Measurements from ENCODE around the gene PLSCR1. TPM values are rescaled to one million over a fixed set of nuclear protein-coding genes. Genes with fewer than 3 reads are reported as not detected.

PLSCR1 gene
- total and polyA plus RNA-seq, 9 of the 15 experiments (the other 6 are each of a cell fraction or from before 2014, with no cell fraction given): 40.6 to 122 (median 69.1) TPM

DNA sequence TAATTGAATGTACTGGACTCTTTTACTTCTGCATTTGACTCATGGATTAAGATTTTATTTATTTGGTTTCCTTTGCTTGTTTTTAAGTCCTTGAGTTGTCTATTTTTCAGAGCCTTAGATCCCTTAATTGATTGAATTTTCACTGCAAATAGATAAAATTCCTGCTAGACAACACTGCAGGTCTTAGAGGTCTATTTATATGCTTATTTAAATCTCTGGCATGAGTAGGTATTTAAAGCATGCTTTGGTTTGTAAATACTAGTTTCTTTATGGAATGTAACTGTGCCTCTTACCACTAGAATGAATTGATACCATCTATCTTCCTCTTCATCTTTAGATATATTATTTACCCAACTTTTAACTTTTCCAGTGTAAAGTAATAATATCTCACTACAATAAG, 40.7 kb upstream of the PLSCR1 start:
- no peaks in the 10 kb centered on the region; the same call in 1 of the 2 replicates for H3K9me3 ChIP-seq (replicated peaks; ENCODE audit: control insufficient read depth, insufficient read depth, low read depth, low read length)
- no peak overlapping the region for H3K27ac ChIP-seq (ENCODE audit: extremely low read depth, low read depth, low read length)
- no peak for TF ChIP-seq ARHGAP35 (IDR thresholded peaks at IDR 0.05; ENCODE audit: partially characterized antibody)
- no peak for TF ChIP-seq BRCA1 (IDR thresholded peaks at IDR 0.05)
- no peak for TF ChIP-seq BRCA1 (CRISPR knock-in tag; IDR thresholded peaks at IDR 0.05)
- no peak for TF ChIP-seq KAT7 (CRISPR knock-in tag; IDR thresholded peaks at IDR 0.05; ENCODE audit: borderline replicate concordance)
- TF ChIP-seq TAL1 (IDR thresholded peaks at IDR 0.05): no peak
- TF ChIP-seq, protein P1, sequence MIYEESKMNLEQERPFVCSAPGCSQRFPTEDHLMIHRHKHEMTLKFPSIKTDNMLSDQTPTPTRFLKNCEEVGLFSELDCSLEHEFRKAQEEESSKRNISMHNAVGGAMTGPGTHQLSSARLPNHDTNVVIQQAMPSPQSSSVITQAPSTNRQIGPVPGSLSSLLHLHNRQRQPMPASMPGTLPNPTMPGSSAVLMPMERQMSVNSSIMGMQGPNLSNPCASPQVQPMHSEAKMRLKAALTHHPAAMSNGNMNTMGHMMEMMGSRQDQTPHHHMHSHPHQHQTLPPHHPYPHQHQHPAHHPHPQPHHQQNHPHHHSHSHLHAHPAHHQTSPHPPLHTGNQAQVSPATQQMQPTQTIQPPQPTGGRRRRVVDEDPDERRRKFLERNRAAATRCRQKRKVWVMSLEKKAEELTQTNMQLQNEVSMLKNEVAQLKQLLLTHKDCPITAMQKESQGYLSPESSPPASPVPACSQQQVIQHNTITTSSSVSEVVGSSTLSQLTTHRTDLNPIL (CRISPR knock-in tag; IDR thresholded peaks at IDR 0.05): no peak
- TF ChIP-seq, protein P2, sequence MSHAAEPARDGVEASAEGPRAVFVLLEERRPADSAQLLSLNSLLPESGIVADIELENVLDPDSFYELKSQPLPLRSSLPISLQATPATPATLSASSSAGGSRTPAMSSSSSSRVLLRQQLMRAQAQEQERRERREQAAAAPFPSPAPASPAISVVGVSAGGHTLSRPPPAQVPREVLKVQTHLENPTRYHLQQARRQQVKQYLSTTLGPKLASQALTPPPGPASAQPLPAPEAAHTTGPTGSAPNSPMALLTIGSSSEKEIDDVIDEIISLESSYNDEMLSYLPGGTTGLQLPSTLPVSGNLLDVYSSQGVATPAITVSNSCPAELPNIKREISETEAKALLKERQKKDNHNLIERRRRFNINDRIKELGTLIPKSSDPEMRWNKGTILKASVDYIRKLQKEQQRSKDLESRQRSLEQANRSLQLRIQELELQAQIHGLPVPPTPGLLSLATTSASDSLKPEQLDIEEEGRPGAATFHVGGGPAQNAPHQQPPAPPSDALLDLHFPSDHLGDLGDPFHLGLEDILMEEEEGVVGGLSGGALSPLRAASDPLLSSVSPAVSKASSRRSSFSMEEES (CRISPR knock-in tag; IDR thresholded peaks at IDR 0.05): no peak
- no peak for TF ChIP-seq OTX1 (CRISPR knock-in tag; IDR thresholded peaks at IDR 0.05)
- TF ChIP-seq FOXK2 (conservative IDR thresholded peaks at IDR 0.05 in 1 of 2, IDR thresholded peaks at IDR 0.05 in 1 of 2; ENCODE audit: low read depth in 2 of 2): no peak
- no peak for TF ChIP-seq EWSR1 (IDR thresholded peaks at IDR 0.05; ENCODE audit: borderline replicate concordance, low read depth, partially characterized antibody)
- TF ChIP-seq, protein P3, sequence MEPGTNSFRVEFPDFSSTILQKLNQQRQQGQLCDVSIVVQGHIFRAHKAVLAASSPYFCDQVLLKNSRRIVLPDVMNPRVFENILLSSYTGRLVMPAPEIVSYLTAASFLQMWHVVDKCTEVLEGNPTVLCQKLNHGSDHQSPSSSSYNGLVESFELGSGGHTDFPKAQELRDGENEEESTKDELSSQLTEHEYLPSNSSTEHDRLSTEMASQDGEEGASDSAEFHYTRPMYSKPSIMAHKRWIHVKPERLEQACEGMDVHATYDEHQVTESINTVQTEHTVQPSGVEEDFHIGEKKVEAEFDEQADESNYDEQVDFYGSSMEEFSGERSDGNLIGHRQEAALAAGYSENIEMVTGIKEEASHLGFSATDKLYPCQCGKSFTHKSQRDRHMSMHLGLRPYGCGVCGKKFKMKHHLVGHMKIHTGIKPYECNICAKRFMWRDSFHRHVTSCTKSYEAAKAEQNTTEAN (CRISPR knock-in tag; IDR thresholded peaks at IDR 0.05): no peak
- no peak for TF ChIP-seq NUFIP1 (IDR thresholded peaks at IDR 0.05; ENCODE audit: partially characterized antibody)
- TF ChIP-seq ZNF41 (CRISPR knock-in tag; conservative IDR thresholded peaks at IDR 0.05): no peak
- no peak for TF ChIP-seq E2F8 (IDR thresholded peaks at IDR 0.05; ENCODE audit: low read depth, partially characterized antibody)
- TF ChIP-seq NCOR1 (IDR thresholded peaks at IDR 0.05): no peak
- no peak for ATAC-seq
- no TSS peak for BruUV-seq (replicated peaks)
- intact Hi-C loops (cut with micrococcal nuclease): no loop called here
- no peak overlapping the region for H2AFZ ChIP-seq (ENCODE audit: low read depth, low read length)
- CTCF ChIA-PET (ENCODE audit: low intra/inter-chr PET ratio): no interaction called here
- no peak for FAIRE-seq
- no peak overlapping the region for H3K4me3 ChIP-seq
- no peaks in the 10 kb centered on the region for H3K79me2 ChIP-seq (ENCODE audit: control insufficient read depth, insufficient read depth, low read length)
- H3K36me3 ChIP-seq (ENCODE audit: control insufficient read depth, insufficient read depth, low read length): no peaks in the 10 kb centered on the region
- H3K4me2 ChIP-seq (ENCODE audit: insufficient read depth, low read length): no peak overlapping the region
- H3K9ac ChIP-seq (ENCODE audit: insufficient read depth in 1 of 2, low read depth in 2 of 2, low read length in 2 of 2): no peak overlapping the region
- in situ Hi-C loops (cut with MboI): loop anchor here (5.0 to 25.0 kb wide), 3 partner anchors 248 to 523 kb away; no protein-coding TSS in a partner anchor
- no peaks in the 10 kb centered on the region for H4K20me1 ChIP-seq (replicated peaks; ENCODE audit: control insufficient read depth, insufficient read depth, low read length)
- DNase-seq (ENCODE audit: extremely low read depth in 1 of 4, low spot score in 3 of 4): no peak
- no peaks in the 10 kb centered on the region for H3K4me1 ChIP-seq (replicated peaks in 1 of 2; ENCODE audit: control insufficient read depth in 2 of 2, insufficient read depth in 2 of 2, low read length in 2 of 2)
- POLR2A ChIA-PET: no interaction called here
- H3K9me1 ChIP-seq (ENCODE audit: control insufficient read depth, insufficient read depth, low read length): no peaks in the 10 kb centered on the region
- no peaks in the 10 kb centered on the region for H3K27me3 ChIP-seq (ENCODE audit: control insufficient read depth in 2 of 2, insufficient read depth in 2 of 2, low read length in 2 of 2)

All from K562 (cell line).